ENCODE data around the gene MEIS2. TPM values are rescaled to one million over a fixed set of nuclear protein-coding genes. Genes with fewer than 3 reads are reported as not detected.

MEIS2 gene
- total RNA-seq, 5 donors from 2014 or later (not counting 1 experiment from before 2014, with no cell fraction given) = 0.38 to 0.54 TPM; not detected in 3

GRCh38 chr15:37044915-37045648 lies 55.3 kb downstream of the MEIS2 start:
- Mint-ChIP-seq H3K27ac (no peak overlapping the region), H3K9me3 (peaks cover 0 to 5% (median 0%) of the 10 kb centered on the region in 3 donors), H3K27me3 (peaks cover 0 to 8% of the 10 kb centered on the region in 2 donors), H3K4me3 (no peak overlapping the region), H3K4me1 (no peaks in the 10 kb centered on the region), H3K36me3 (no peaks in the 10 kb centered on the region)
- ChIA-PET POLR2A (no interaction called here), CTCF (no interaction called here)
- DNase-seq = no peak
- Histone ChIP-seq H3K27ac (ENCODE audit: low read length) (no peak overlapping the region), H3K27me3 (replicated peaks in 1 of 2; ENCODE audit: control insufficient read depth in 2 of 2, extremely low read depth in 1 of 2, insufficient read depth in 2 of 2, low read length in 1 of 2) (peaks cover 0 to 2% of the 10 kb centered on the region in 2 experiments), H3K36me3 (ENCODE audit: control insufficient read depth in 2 of 2, extremely low read depth in 1 of 2, insufficient read depth in 1 of 2, low read length in 1 of 2) (no peaks in the 10 kb centered on the region), H3K9me3 (no peaks in the 10 kb centered on the region), H3K4me1 (ENCODE audit: control insufficient read depth in 1 of 2, extremely low read depth in 1 of 2, insufficient read depth in 2 of 2, low read length in 2 of 2) (no peaks in the 10 kb centered on the region), H3K4me3 (ENCODE audit: control insufficient read depth in 1 of 2, extremely low read depth in 1 of 2, low read length in 1 of 2) (no peak overlapping the region)
- no CpG with 5 or more reads among the region's 5 CpGs for WGBS (ENCODE audit: insufficient coverage)
- no peak for ATAC-seq (replicated peaks in 1 of 4)

DNA sequence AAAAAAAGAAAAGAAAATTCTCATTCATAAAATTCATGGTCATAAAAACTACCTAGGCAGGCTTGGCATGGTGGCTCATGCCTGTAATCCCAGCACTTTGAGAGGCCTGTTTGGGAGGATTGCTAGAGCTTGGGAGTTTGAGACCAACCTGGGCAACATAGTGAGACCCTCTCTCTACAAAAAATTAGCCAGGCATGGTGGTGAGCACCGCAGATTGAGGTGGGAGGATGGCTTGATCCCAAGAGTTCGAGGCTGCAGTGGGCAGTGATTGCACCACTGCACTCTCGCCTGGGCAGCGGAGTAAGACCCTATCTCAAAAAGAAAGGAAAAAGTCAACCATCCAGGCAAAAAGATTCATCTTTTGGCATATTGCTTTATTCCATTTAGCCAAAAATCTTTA lies 58.5 kb downstream of the MEIS2 start:
- DNase-seq (no peak), ATAC-seq (replicated peaks in 1 of 4) (no peak)
- no peak overlapping the region for H3K27ac ChIP-seq (ENCODE audit: low read length)
- Mint-ChIP-seq H3K27ac (no peak overlapping the region), H3K4me1 (no peaks in the 10 kb centered on the region), H3K9me3 (peaks cover 0 to 5% (median 0%) of the 10 kb centered on the region in 3 donors), H3K27me3 (peaks cover 6 to 8% of the 10 kb centered on the region in 2 donors), H3K36me3 (no peaks in the 10 kb centered on the region), H3K4me3 (no peak overlapping the region)
- WGBS (ENCODE audit: insufficient coverage) = no CpG with 5 or more reads among the region's 4 CpGs
- ChIA-PET POLR2A (no interaction called here), CTCF (no interaction called here)
- no peaks in the 10 kb centered on the region for H3K4me1 ChIP-seq (ENCODE audit: control insufficient read depth in 1 of 2, extremely low read depth in 1 of 2, insufficient read depth in 2 of 2, low read length in 2 of 2)
- H3K27me3 ChIP-seq (replicated peaks in 1 of 2; ENCODE audit: control insufficient read depth in 2 of 2, extremely low read depth in 1 of 2, insufficient read depth in 2 of 2, low read length in 1 of 2) = no peaks in the 10 kb centered on the region
- H3K36me3 ChIP-seq (ENCODE audit: control insufficient read depth in 2 of 2, extremely low read depth in 1 of 2, insufficient read depth in 1 of 2, low read length in 1 of 2) = no peaks in the 10 kb centered on the region
- H3K9me3 ChIP-seq = no peaks in the 10 kb centered on the region
- H3K4me3 ChIP-seq (ENCODE audit: control insufficient read depth in 1 of 2, extremely low read depth in 1 of 2, low read length in 1 of 2) = no peak overlapping the region

DNA sequence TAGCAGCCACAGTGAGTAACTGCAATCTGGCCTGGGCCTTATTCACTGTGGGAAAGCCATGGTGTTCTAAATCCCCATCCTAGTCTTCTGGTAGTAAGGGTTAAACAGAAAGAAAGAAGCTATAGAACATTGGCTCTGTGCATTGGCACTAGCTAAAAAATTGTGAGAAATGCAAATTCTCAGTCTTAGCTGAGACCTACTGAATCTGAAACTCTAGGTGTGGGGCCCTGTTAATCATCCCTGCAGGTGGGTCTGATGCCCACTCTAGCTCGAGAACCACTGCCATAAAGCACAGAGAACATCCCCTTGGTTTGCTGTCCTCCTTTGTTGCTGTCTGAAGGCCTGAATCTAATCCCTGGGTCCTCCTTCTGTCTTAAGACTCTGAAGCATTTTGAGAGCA lies 59.3 kb downstream of the MEIS2 start:
- ChIA-PET POLR2A (no interaction called here), CTCF (no interaction called here)
- H3K27me3 Mint-ChIP-seq = peaks cover 6% of the 10 kb centered on the region in 2 donors
- Histone ChIP-seq H3K27me3 (replicated peaks in 1 of 2; ENCODE audit: control insufficient read depth in 2 of 2, extremely low read depth in 1 of 2, insufficient read depth in 2 of 2, low read length in 1 of 2) (no peaks in the 10 kb centered on the region), H3K4me3 (ENCODE audit: control insufficient read depth in 1 of 2, extremely low read depth in 1 of 2, low read length in 1 of 2) (no peak overlapping the region), H3K4me1 (ENCODE audit: control insufficient read depth in 1 of 2, extremely low read depth in 1 of 2, insufficient read depth in 2 of 2, low read length in 2 of 2) (no peaks in the 10 kb centered on the region), H3K9me3 (no peaks in the 10 kb centered on the region), H3K36me3 (ENCODE audit: control insufficient read depth in 2 of 2, extremely low read depth in 1 of 2, insufficient read depth in 1 of 2, low read length in 1 of 2) (no peaks in the 10 kb centered on the region), H3K27ac (ENCODE audit: low read length) (no peak overlapping the region)
- ATAC-seq (replicated peaks in 1 of 4) = no peak
- no peak for DNase-seq
- peaks cover 0 to 5% (median 0%) of the 10 kb centered on the region in 3 donors for H3K9me3 Mint-ChIP-seq
- no peak overlapping the region for H3K27ac Mint-ChIP-seq
- 60% methylated on average over 1 of the region's 1 CpG for WGBS (ENCODE audit: insufficient coverage)
- H3K36me3 Mint-ChIP-seq = no peaks in the 10 kb centered on the region
- H3K4me1 Mint-ChIP-seq = no peaks in the 10 kb centered on the region
- no peak overlapping the region for H3K4me3 Mint-ChIP-seq

GRCh38 chr15:37040072-37040742 lies 60.1 kb downstream of the MEIS2 start:
- Mint-ChIP-seq H3K9me3 (peaks cover 0 to 5% (median 0%) of the 10 kb centered on the region in 3 donors), H3K4me1 (no peaks in the 10 kb centered on the region), H3K27ac (no peak overlapping the region), H3K27me3 (peaks cover 1 to 6% of the 10 kb centered on the region in 2 donors), H3K36me3 (no peaks in the 10 kb centered on the region), H3K4me3 (no peak overlapping the region)
- ATAC-seq (replicated peaks in 1 of 4) (no peak), DNase-seq (no peak)
- Histone ChIP-seq H3K36me3 (ENCODE audit: control insufficient read depth in 2 of 2, extremely low read depth in 1 of 2, insufficient read depth in 1 of 2, low read length in 1 of 2) (no peaks in the 10 kb centered on the region), H3K4me1 (ENCODE audit: control insufficient read depth in 1 of 2, extremely low read depth in 1 of 2, insufficient read depth in 2 of 2, low read length in 2 of 2) (no peaks in the 10 kb centered on the region), H3K4me3 (ENCODE audit: control insufficient read depth in 1 of 2, extremely low read depth in 1 of 2, low read length in 1 of 2) (no peak overlapping the region), H3K9me3 (no peaks in the 10 kb centered on the region), H3K27ac (ENCODE audit: low read length) (no peak overlapping the region), H3K27me3 (replicated peaks in 1 of 2; ENCODE audit: control insufficient read depth in 2 of 2, extremely low read depth in 1 of 2, insufficient read depth in 2 of 2, low read length in 1 of 2) (no peaks in the 10 kb centered on the region)
- WGBS (ENCODE audit: insufficient coverage) = no CpG with 5 or more reads among the region's 4 CpGs
- POLR2A ChIA-PET = no interaction called here
- CTCF ChIA-PET = interaction anchor here in 1 of 2 donors (0.7 kb wide), 1 partner anchor 50 kb away, joined by 3 read pairs; no protein-coding TSS in a partner anchor

GRCh38 chr15:37038716-37039106 lies 61.6 kb downstream of the MEIS2 start:
- Mint-ChIP-seq H3K4me3 (no peak overlapping the region), H3K36me3 (no peaks in the 10 kb centered on the region)
- CTCF ChIA-PET = no interaction called here

DNA sequence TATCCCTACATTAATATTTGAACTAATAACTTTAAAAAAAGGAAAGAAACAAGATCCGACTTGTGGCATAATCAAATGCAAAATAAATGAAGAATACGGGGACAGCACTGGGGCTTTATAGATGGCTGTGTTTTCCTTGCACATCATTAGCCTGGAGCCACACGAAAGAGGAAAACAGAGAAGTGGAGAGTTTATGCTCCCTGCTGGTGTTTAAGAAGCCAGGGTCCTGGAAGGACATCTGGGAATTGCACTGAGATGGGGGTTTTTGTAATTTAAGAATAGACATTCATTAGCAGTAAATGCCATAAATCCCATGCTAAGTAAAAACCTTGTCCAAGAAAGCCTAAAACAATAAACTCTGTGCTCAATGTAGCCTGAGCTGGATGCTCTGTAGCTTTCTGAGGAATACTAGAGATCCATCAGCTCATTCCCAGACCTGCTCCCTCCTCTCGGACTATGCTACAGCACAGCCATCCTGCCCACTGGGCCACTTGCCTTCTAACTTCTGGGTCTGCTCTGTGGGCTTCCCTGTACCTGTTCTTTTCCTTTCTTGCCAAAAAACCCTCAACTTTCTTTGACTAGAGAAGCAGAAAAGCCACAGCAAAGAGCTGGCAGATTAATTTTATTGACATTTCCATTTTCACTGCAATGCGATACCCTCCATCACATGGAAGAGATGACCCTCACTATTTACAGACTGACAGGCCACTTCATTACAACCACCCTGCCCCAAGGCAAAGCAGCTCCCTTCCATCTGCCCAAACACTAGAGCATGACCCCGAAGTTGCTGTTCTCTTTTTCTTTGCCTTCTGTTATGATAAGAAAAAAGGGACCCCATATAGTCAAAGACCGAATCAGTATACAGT lies 62.3 kb downstream of the MEIS2 start:
- H3K4me1 Mint-ChIP-seq = no peaks in the 10 kb centered on the region
- no peak overlapping the region for H3K4me3 Mint-ChIP-seq
- H3K4me3 ChIP-seq (ENCODE audit: control insufficient read depth in 1 of 2, extremely low read depth in 1 of 2, low read length in 1 of 2) = no peak overlapping the region
- H3K27ac ChIP-seq (ENCODE audit: low read length) = no peak overlapping the region
- 93% methylated on average over 3 of the region's 7 CpGs for WGBS (ENCODE audit: insufficient coverage)
- CTCF ChIA-PET = no interaction called here
- DNase-seq (no peak), ATAC-seq (replicated peaks in 1 of 4) (no peak)
- H3K36me3 Mint-ChIP-seq = no peaks in the 10 kb centered on the region
- no peaks in the 10 kb centered on the region for H3K9me3 ChIP-seq
- H3K36me3 ChIP-seq (ENCODE audit: control insufficient read depth in 2 of 2, extremely low read depth in 1 of 2, insufficient read depth in 1 of 2, low read length in 1 of 2) = no peaks in the 10 kb centered on the region
- peaks cover 0 to 5% (median 0%) of the 10 kb centered on the region in 3 donors for H3K9me3 Mint-ChIP-seq
- H3K27ac Mint-ChIP-seq = no peak overlapping the region
- H3K27me3 Mint-ChIP-seq = peaks cover 3 to 6% of the 10 kb centered on the region in 2 donors
- H3K27me3 ChIP-seq (replicated peaks in 1 of 2; ENCODE audit: control insufficient read depth in 2 of 2, extremely low read depth in 1 of 2, insufficient read depth in 2 of 2, low read length in 1 of 2) = no peaks in the 10 kb centered on the region
- no peaks in the 10 kb centered on the region for H3K4me1 ChIP-seq (ENCODE audit: control insufficient read depth in 1 of 2, extremely low read depth in 1 of 2, insufficient read depth in 2 of 2, low read length in 2 of 2)
- POLR2A ChIA-PET = no interaction called here

More at GRCh38 chr15:37038716-37039106, 61.6 kb downstream of the MEIS2 start:
- Histone ChIP-seq H3K27ac (ENCODE audit: low read length) (no peak overlapping the region), H3K4me3 (ENCODE audit: control insufficient read depth in 1 of 2, extremely low read depth in 1 of 2, low read length in 1 of 2) (no peak overlapping the region), H3K9me3 (no peaks in the 10 kb centered on the region), H3K4me1 (ENCODE audit: control insufficient read depth in 1 of 2, extremely low read depth in 1 of 2, insufficient read depth in 2 of 2, low read length in 2 of 2) (no peaks in the 10 kb centered on the region), H3K27me3 (replicated peaks in 1 of 2; ENCODE audit: control insufficient read depth in 2 of 2, extremely low read depth in 1 of 2, insufficient read depth in 2 of 2, low read length in 1 of 2) (no peaks in the 10 kb centered on the region), H3K36me3 (ENCODE audit: control insufficient read depth in 2 of 2, extremely low read depth in 1 of 2, insufficient read depth in 1 of 2, low read length in 1 of 2) (no peaks in the 10 kb centered on the region)
- Mint-ChIP-seq H3K27me3 (peaks cover 2 to 6% of the 10 kb centered on the region in 2 donors), H3K9me3 (peaks cover 0 to 5% (median 0%) of the 10 kb centered on the region in 3 donors), H3K27ac (no peak overlapping the region), H3K4me1 (no peaks in the 10 kb centered on the region)
- POLR2A ChIA-PET = no interaction called here
- 94% methylated on average over 7 of the region's 7 CpGs for WGBS (ENCODE audit: insufficient coverage)
- DNase-seq (no peak), ATAC-seq (replicated peaks in 1 of 4) (no peak)

Measured in T-cell (primary cell).